Neuron (in vitro differentiated cells): ENCODE measurements around the gene EMILIN3.
A peak's percentile ranks its signal among the peaks of the same experiment; 100 is the strongest.

ENCODE experiments used
- H2AFZ ChIP-seq: one replicate; pipeline ENCODE4 v1.6.1; 2013; ENCODE audit warnings: low read depth, mild to moderate bottlenecking, inconsistent platforms, low read length, moderate library complexity
- H3K27me3 ChIP-seq: one replicate; pipeline ENCODE4 v1.6.1; 2013; ENCODE audit warnings: low read length; ENCODE audit not compliant: insufficient read depth
- H3K36me3 ChIP-seq: one replicate; pipeline ENCODE4 v1.6.1; 2013; ENCODE audit warnings: low read length; ENCODE audit not compliant: insufficient read depth
- H3K4me1 ChIP-seq: one replicate; pipeline ENCODE4 v1.6.1; 2013; ENCODE audit warnings: low read length; ENCODE audit not compliant: insufficient read depth
- H3K4me3 ChIP-seq: 2 replicates; pipeline ENCODE4 v1.5.1; 2013; ENCODE audit warnings: mild to moderate bottlenecking, low read length, moderate library complexity
- H3K9me3 ChIP-seq: one replicate; pipeline ENCODE4 v1.6.1; 2013; ENCODE audit warnings: low read length

The EMILIN3 gene

DNA sequence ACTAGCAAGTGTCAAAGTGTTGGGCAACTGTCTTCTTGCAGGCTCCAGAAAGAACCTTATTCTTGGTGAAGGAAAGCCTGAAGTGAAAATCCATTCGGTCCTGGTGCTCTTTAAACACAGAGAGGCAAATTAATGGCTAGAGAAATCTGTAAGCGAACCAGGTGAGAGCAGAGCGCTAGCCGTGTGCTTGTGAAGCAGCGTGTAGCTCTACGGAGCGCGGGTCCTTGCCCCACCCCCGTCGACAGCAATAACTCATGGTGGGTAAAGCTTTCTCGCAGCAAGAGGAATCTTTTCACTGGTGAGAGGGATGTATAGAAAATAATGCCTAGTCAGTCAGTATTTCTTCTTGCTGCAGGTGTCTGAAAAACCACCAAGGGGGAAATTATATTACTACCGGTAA lies 37.0 kb upstream of the EMILIN3 start:
- H2AFZ ChIP-seq: no peak overlapping the region
- H3K4me1 ChIP-seq: peaks cover 12% of the 10 kb centered on the region
- H3K4me3 ChIP-seq: no peak overlapping the region
- H3K9me3 ChIP-seq: no peaks in the 10 kb centered on the region
- no peaks in the 10 kb centered on the region for H3K27me3 ChIP-seq
- peaks cover 48% of the 10 kb centered on the region for H3K36me3 ChIP-seq

DNA sequence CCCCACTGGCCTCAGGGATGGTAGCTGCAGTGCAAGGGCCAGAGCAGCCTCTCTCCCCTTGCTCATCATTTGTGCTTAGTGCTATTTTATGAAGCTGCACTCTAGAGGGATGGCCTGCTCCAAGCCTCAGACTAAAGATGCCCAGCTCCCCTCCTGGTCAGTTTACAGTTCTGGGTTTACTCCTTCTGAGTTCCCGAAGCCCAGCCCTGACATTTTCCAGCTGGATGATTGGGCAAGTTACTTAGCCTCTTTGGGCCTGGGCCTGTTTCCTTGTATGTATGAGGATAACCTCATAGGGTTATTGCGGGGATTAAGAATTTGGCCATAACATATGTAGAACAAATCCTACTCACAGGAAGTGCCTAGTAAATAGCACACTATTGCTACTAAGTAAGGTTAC lies 31.8 kb upstream of the EMILIN3 start:
- Histone ChIP-seq H3K9me3 (peaks cover 2% of the 10 kb centered on the region), H3K36me3 (peaks cover 9% of the 10 kb centered on the region), H2AFZ (no peak overlapping the region), H3K4me3 (no peak overlapping the region), H3K4me1 (peaks cover 8% of the 10 kb centered on the region), H3K27me3 (no peaks in the 10 kb centered on the region)

DNA sequence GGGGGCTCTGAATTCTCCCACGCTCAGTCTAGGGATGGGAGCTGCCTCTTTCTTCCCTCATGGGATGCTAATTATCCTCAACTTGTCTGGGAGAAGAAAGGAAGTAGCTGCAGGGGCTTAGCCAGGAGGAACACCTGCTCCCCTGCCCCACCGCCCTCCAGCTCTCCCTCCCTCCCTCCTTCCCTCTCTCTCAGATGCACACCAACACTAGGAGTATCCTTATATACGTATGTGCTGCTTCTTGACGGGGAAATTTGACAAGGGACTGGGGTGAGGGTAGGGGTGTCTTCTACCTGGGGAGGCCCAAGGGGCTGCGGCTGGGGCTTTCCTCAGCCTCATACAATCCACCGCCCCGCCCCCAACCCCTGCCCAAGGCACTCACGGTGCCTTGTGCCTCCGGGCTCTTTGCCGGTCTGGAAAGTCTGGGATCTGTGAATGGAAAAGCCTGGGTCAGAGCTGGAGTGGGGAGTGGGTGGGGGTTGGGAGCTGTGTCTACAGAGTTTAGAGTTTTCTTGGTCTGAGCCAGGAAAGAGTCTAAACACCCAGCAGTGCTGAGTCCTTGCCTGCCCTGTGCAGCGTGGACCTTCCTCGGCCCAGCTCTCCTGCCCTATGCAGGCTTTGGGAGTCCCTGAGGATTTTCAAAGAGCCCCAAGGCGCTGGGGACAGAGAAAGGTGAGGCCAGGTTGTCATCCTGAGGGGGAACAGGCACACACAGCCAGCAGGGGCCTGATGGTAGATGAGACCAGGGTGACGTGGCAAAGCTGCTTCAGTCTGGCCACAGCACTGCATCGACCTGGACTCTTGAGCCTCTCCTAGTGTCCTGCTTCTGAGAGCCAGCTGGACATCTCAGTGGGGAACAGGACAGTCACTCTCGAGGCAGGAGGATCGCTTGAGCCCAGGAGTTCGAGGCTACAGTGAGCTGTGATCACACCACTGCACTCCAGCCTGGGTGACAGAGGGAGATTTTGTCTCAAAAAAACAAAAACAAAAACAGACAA lies 29.3 kb upstream of the EMILIN3 start:
- Histone ChIP-seq H3K4me1 (peaks cover 25% of the 10 kb centered on the region), H3K4me3 (no peak overlapping the region), H3K27me3 (no peaks in the 10 kb centered on the region), H3K36me3 (no peaks in the 10 kb centered on the region), H2AFZ (no peak overlapping the region), H3K9me3 (peaks cover 2% of the 10 kb centered on the region)

DNA sequence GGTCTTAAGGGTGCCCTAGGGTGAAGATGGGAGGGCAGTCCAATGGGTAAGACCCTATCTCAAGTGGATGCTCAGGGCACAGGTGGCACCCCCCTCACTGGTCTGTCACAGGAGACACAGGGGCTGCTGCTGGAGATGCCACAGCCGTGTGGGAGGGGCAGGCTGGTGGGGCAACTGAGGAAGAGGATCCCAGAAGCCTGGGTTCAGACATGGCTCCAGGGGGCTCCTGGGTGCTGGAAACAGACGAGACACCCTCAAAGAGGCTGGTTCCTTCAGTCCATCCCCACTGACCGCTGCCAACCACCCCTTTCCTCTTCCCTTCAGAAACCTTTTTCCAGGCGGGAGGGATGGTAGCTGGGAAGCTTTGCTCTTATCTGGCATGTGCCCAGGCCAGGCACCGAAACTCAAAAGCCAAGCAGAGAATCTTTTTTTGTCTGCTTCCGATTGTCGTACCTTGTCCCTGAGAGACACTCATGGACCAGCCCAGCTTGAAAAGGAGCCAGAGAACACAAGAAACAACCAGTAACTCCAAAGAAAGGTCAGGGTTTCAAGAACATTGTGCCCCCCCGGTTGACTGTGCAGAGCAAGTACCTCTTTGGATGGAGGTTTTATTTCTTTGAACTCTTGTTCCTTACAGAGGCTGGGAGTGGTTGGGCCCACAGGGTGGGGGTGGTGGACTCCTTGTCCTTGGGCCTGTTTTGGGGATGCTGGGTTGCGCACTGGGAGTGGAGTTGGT lies 28.5 kb upstream of the EMILIN3 start:
- Histone ChIP-seq H3K9me3 (peaks cover 2% of the 10 kb centered on the region), H3K4me1 (peaks cover 30% of the 10 kb centered on the region), H2AFZ (no peak overlapping the region), H3K4me3 (no peak overlapping the region), H3K27me3 (no peaks in the 10 kb centered on the region), H3K36me3 (no peaks in the 10 kb centered on the region)

GRCh38 chr20:41394081-41394480 lies 27.5 kb upstream of the EMILIN3 start:
- no peaks in the 10 kb centered on the region for H3K36me3 ChIP-seq
- H3K4me1 ChIP-seq: peaks cover 35% of the 10 kb centered on the region
- peaks cover 2% of the 10 kb centered on the region for H3K9me3 ChIP-seq
- no peak overlapping the region for H3K4me3 ChIP-seq
- no peaks in the 10 kb centered on the region for H3K27me3 ChIP-seq
- H2AFZ ChIP-seq: no peak overlapping the region

- Histone ChIP-seq H2AFZ (no peak overlapping the region), H3K9me3 (peaks cover 2% of the 10 kb centered on the region), H3K27me3 (no peaks in the 10 kb centered on the region), H3K4me3 (no peak overlapping the region), H3K4me1 (peaks cover 35% of the 10 kb centered on the region), H3K36me3 (no peaks in the 10 kb centered on the region)
These were observed 27.1 kb upstream of the EMILIN3 start for GRCh38 chr20:41393705-41394066.

DNA sequence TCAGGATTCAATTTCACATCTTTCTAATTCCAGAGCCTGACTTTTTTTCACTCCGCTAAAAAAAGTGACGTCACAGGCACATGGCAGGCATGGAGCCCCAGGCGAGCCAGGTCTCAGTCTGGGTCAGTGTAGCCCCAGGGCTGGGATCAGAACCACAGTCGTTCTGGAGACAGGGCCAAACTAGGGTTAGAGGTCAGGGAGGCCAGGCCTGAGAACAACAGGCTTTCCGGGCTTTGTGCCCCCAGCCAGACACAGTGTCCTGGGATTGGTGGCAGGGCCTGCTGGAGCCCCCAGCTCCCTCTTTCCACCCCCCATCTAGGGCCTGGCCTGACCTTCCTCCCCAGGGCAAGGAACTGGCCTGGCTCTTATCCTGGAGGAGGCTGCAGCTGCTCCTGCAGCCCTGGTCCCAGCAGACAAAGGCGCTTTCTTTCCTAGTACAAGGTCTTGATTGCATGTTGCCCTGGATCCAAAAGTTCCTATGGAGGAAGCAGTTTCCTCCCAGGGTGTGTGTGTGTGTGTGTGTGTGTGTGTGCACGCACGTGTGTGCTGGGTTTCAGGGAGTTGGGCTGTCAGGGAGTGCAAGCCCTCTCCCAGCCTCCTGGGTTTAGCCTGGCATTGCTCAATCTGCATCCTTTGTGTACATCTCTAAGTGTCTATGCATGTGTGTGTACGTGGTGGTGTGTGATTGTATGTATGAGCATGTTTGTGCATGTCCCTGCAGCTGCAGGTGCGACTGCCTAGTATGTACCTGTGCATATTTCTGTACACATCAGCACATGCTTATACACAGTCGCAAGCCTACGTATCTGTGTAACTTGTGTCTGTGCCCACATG lies 26.5 kb upstream of the EMILIN3 start:
- Histone ChIP-seq H3K9me3 (peaks cover 2% of the 10 kb centered on the region), H3K4me1 (peaks cover 37% of the 10 kb centered on the region), H3K4me3 (no peak overlapping the region), H3K36me3 (no peaks in the 10 kb centered on the region), H3K27me3 (no peaks in the 10 kb centered on the region), H2AFZ (peak overlapping the region; percentile 17)

DNA sequence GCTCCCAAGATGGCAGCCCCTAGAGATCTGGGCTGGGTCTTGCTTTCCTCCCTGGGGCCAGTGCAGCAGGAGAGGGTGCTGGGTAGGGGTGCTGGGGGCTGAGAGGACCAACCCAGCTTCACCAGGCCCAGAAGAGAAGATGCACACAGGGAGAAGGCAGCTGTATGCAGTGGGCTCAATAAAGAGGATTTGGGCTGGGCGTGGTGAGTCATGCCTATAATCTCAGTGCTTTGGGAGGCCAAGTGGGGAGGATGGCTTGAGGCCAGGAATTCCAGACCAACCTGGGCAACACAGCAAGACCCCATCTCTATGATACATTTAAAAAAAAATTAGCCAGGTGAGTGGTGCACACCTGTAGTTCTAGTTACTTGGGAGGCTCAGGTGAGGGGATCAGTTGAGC lies 25.7 kb upstream of the EMILIN3 start:
- H3K36me3 ChIP-seq: no peaks in the 10 kb centered on the region
- peaks cover 42% of the 10 kb centered on the region for H3K4me1 ChIP-seq
- H3K27me3 ChIP-seq: no peaks in the 10 kb centered on the region
- H3K9me3 ChIP-seq: no peaks in the 10 kb centered on the region
- no peak overlapping the region for H3K4me3 ChIP-seq
- no peak overlapping the region for H2AFZ ChIP-seq

DNA sequence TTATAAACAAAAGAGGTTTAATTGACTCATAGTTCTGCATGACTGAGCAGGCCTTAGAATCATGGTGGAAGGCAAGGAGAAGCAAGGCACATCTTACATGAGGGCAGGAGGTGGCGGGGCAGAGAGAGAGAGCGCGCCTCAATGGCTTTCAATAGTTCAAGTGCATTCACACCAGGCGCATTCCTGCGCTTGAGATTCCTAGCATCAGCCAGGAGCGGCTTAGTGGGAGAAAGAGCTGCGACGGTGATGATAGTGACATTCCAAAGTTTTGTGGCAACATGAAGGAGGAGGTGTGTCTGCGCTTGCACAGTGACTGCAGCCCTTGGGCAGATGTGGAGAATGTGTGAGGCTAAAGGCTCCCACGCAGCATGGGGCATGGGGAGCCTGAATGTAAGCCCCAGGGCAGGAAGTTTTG lies 25.0 kb upstream of the EMILIN3 start:
- Histone ChIP-seq H3K4me1 (peaks cover 42% of the 10 kb centered on the region), H3K4me3 (no peak overlapping the region), H3K9me3 (no peaks in the 10 kb centered on the region), H2AFZ (no peak overlapping the region), H3K36me3 (no peaks in the 10 kb centered on the region), H3K27me3 (no peaks in the 10 kb centered on the region)

- Histone ChIP-seq H3K9me3 (no peaks in the 10 kb centered on the region), H3K4me1 (peaks cover 42% of the 10 kb centered on the region), H2AFZ (no peak overlapping the region), H3K4me3 (no peak overlapping the region), H3K27me3 (no peaks in the 10 kb centered on the region), H3K36me3 (no peaks in the 10 kb centered on the region)
These were observed 24.3 kb upstream of the EMILIN3 start for GRCh38 chr20:41390889-41391288.

DNA sequence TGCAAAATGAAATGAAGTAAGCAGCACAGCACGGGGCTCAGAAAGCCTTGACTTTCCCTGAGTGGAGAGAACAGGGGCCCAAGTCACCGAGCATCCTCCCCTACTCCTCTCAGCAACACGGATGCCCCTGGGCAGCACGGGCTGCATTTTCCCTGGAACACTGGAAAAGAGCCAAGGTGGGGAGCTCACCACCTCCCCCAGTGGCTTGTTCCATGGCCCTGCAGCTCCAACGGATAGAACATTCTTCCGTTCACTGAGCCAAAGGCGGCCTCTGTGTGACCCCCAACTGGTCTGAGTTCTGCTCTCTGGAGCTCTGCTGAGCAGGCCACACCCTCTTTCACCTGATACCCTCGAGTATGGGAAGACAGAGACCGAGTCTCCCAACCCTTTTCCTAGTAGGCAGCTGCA lies 20.8 kb upstream of the EMILIN3 start:
- no peak overlapping the region for H3K4me3 ChIP-seq
- no peak overlapping the region for H2AFZ ChIP-seq
- H3K9me3 ChIP-seq: no peaks in the 10 kb centered on the region
- peaks cover 26% of the 10 kb centered on the region for H3K4me1 ChIP-seq
- H3K27me3 ChIP-seq: no peaks in the 10 kb centered on the region
- no peaks in the 10 kb centered on the region for H3K36me3 ChIP-seq

- Histone ChIP-seq H3K9me3 (no peaks in the 10 kb centered on the region), H3K27me3 (no peaks in the 10 kb centered on the region), H3K4me1 (peaks cover 21% of the 10 kb centered on the region), H2AFZ (no peak overlapping the region), H3K4me3 (no peak overlapping the region), H3K36me3 (no peaks in the 10 kb centered on the region)
These were observed 20.1 kb upstream of the EMILIN3 start for GRCh38 chr20:41386502-41387427.
